GM12878 (cell line): ENCODE data around the gene ITPR3. TPM values are rescaled to one million over a fixed set of nuclear protein-coding genes. Genes with fewer than 3 reads are reported as not detected.

ENCODE experiments used
- ATAC-seq: fragments of 200-7000 bp; cut with Tn5 transposase; 3 replicates; pipeline ENCODE4 v1.9.1; 2020; ENCODE audit warnings: mild to moderate bottlenecking, moderate library complexity
- BruUV-seq: library from RNA; stranded (reverse); fragments of 400-500 nt; replicated peaks from 2 replicates; lab custom pipeline; 2021; lab: Mats Ljungman, UMichigan
- CTCF ChIA-PET: fragments of 300-600 bp; sonication (Branson Sonifier 250); formaldehyde crosslinking; extraction: SDS; loops from one replicate; lab custom pipeline; 2021; ENCODE audit warnings: inconsistent platforms; lab: Yijun Ruan, JAX
- POLR2A ChIA-PET: fragments of 350-600 bp; formaldehyde crosslinking; extraction: SDS; loops from one replicate; lab custom pipeline; 2021; ENCODE audit warnings: inconsistent platforms; lab: Charles Lee
- RAD21 ChIA-PET: fragments of 300-600 bp; sonication (Branson Sonifier 250); formaldehyde crosslinking; loops from one replicate; lab custom pipeline; 2023; ENCODE audit warnings: antibody characterized with exemption; ENCODE audit not compliant: unreplicated experiment; lab: Charles Lee
- SMC1A ChIA-PET: fragments of 300-600 bp; sonication (Branson Sonifier 250); formaldehyde crosslinking; loops from one replicate; lab custom pipeline; 2023; ENCODE audit not compliant: unreplicated experiment, uncharacterized antibody; lab: Charles Lee
- DNase-seq: peaks from one replicate; pipeline ENCODE4 v3.0.0-alpha.2; 2011; ENCODE audit warnings: low read depth, low spot score
- FAIRE-seq: peaks from 3 replicates; lab custom pipeline; 2011; peaks lifted over from hg19 to GRCh38; lab: Jason Lieb, UNC
- H2AFZ ChIP-seq: 2 replicates; pipeline ENCODE4 v1.6.0; 2011; ENCODE audit warnings: low read depth, low read length, control low read depth; ENCODE audit not compliant: control insufficient read depth
- H3K27ac ChIP-seq: 2 replicates; pipeline ENCODE4 v1.5.1; 2011; ENCODE audit warnings: control low read depth; ENCODE audit not compliant: control insufficient read depth, insufficient read depth
- H3K27me3 ChIP-seq, 2 experiments: replicated peaks in 1 of 2; 2 replicates each; pipeline versions ENCODE4 v1.6.0 to v1.6.1; 2011; ENCODE audit warnings: low read length in 1 of 2; ENCODE audit not compliant: control insufficient read depth in 2 of 2, insufficient read depth in 2 of 2
- H3K36me3 ChIP-seq, 2 experiments: 2 replicates each; pipeline ENCODE4 v1.5.1; 2011; ENCODE audit warnings: low read length in 1 of 2; ENCODE audit not compliant: control insufficient read depth in 2 of 2, insufficient read depth in 2 of 2
- H3K4me1 ChIP-seq: 2 replicates; pipeline ENCODE4 v1.6.1; 2011; ENCODE audit warnings: mild to moderate bottlenecking, low read length, moderate library complexity, mixed read lengths; ENCODE audit not compliant: control insufficient read depth, insufficient read depth
- H3K4me2 ChIP-seq: 2 replicates; pipeline ENCODE4 v1.6.0; 2011; ENCODE audit warnings: control low read depth; ENCODE audit not compliant: control insufficient read depth, insufficient read depth
- H3K4me3 ChIP-seq: fragments of 200-600 bp; sonication (generic); 2 replicates; pipeline ENCODE4 v1.5.1; 2016
- H3K79me2 ChIP-seq: 2 replicates; pipeline ENCODE4 v1.6.0; 2011; ENCODE audit warnings: low read length; ENCODE audit not compliant: control insufficient read depth, insufficient read depth
- H3K9ac ChIP-seq: 2 replicates; pipeline ENCODE4 v1.8.0; 2011; ENCODE audit warnings: low read length, control low read depth, mixed read lengths; ENCODE audit not compliant: control insufficient read depth, insufficient read depth
- H3K9me3 ChIP-seq: replicated peaks from 3 replicates; pipeline ENCODE4 v1.5.1; 2011; ENCODE audit warnings: mild to moderate bottlenecking, low read length; ENCODE audit not compliant: control insufficient read depth, insufficient read depth
- H4K20me1 ChIP-seq: 2 replicates; pipeline ENCODE4 v1.6.0; 2011; ENCODE audit not compliant: control insufficient read depth, insufficient read depth
- BCL11A ChIP-seq: IDR thresholded peaks from 2 replicates; pipeline ENCODE4 v1.6.1; 2011; ENCODE audit warnings: low read depth, low read length
- CHD4 ChIP-seq: fragments of 200-600 bp; sonication (generic); IDR thresholded peaks from 2 replicates; pipeline ENCODE4 v1.6.1; 2016; ENCODE audit warnings: mild to moderate bottlenecking
- HDGF ChIP-seq: fragments of 450-650 bp; IDR thresholded peaks from 2 replicates; pipeline ENCODE4 v1.6.1; 2016; ENCODE audit warnings: antibody characterized with exemption
- HSF1 ChIP-seq: fragments of 150-350 bp; IDR thresholded peaks from 2 replicates; pipeline ENCODE4 v1.6.1; 2014; ENCODE audit warnings: mild to moderate bottlenecking, low read depth, low read length
- JUNB ChIP-seq: IDR thresholded peaks from 2 replicates; pipeline ENCODE4 v1.6.1; 2016; ENCODE audit warnings: antibody characterized with exemption, mild to moderate bottlenecking
- MXI1 ChIP-seq: fragments of 150-350 bp; IDR thresholded peaks from 2 replicates; pipeline ENCODE4 v1.6.1; 2011; ENCODE audit warnings: low read depth, mild to moderate bottlenecking, inconsistent platforms, low read length, improper control_type of control experiment
- SIX5 ChIP-seq: IDR thresholded peaks from 2 replicates; pipeline ENCODE4 v1.6.1; 2011; ENCODE audit warnings: mild to moderate bottlenecking, low read depth, low read length, moderate library complexity; ENCODE audit not compliant: severe bottlenecking
- SPI1 ChIP-seq: IDR thresholded peaks from 2 replicates; pipeline ENCODE4 v1.6.1; 2011; ENCODE audit warnings: low read depth, mild to moderate bottlenecking, low read length, moderate library complexity, borderline replicate concordance; ENCODE audit not compliant: insufficient read depth
- SRF ChIP-seq, 2 experiments: IDR thresholded peaks; 2 replicates each; pipeline ENCODE4 v1.6.1; 2011; ENCODE audit warnings: low read depth in 2 of 2, low read length in 2 of 2, mild to moderate bottlenecking in 1 of 2, moderate library complexity in 1 of 2
- SUPT20H ChIP-seq: IDR thresholded peaks from 2 replicates; pipeline ENCODE4 v1.6.1; 2011; ENCODE audit warnings: low read depth, mild to moderate bottlenecking, low read length, moderate library complexity, borderline replicate concordance; ENCODE audit not compliant: control insufficient read depth
- ZNF207 ChIP-seq: fragments of 450-650 bp; IDR thresholded peaks from 2 replicates; pipeline ENCODE4 v1.6.1; 2014; ENCODE audit warnings: antibody characterized with exemption, mild to moderate bottlenecking, borderline replicate concordance
- ZNF384 ChIP-seq: IDR thresholded peaks from 2 replicates; pipeline ENCODE4 v1.6.1; 2012; ENCODE audit warnings: low read depth, mild to moderate bottlenecking, low read length, improper control_type of control experiment, borderline replicate concordance
- WGBS: methylation state at CpG from one replicate; pipeline ENCODE4 v1.1.6; 2016; ENCODE audit warnings: low lambda C conversion rate; ENCODE audit not compliant: insufficient replicate concordance, insufficient coverage; ENCODE audit errors: missing lambda C conversion rate; 5-methylcytosine and 5-hydroxymethylcytosine counted together
- in situ Hi-C: fragments of 300-500 bp; cut with MboI; formaldehyde crosslinking; loops from 9 replicates; pipeline ENCODE4 v1.14.3; 2018; ENCODE audit warnings: mixed read lengths
- intact Hi-C: fragments of 100-400 bp; cut with micrococcal nuclease; formaldehyde crosslinking; loops from one replicate; pipeline ENCODE4 v1.14.2; 2022; ENCODE audit not compliant: unreplicated experiment
- polyA plus RNA-seq, 11 experiments: library from polyadenylated mRNA; depleted of rRNA in 4 of 11; unstranded in 6 of 11; stranded (reverse) in 5 of 11; fragments of >200 nt; fragmentation: Nextera tagmentation in 4 of 11; fragmentation: Illumina TruSeq in 1 of 11; extraction: Ambion mirVana in 4 of 11; extraction: Trizol in 1 of 11; gene quantifications; 1 replicate in 1 of 11; 2 replicates in 10 of 11; pipeline versions ENCODE4 v1.2.1 to v1.2.3, GENCODE V29; 2011 to 2016; ENCODE audit warnings: inconsistent platforms in 2 of 11, missing spikeins in 2 of 11, low read depth in 1 of 11
- total RNA-seq, 4 experiments: library from RNA; depleted of rRNA in 3 of 4; stranded (reverse); fragments of >200 nt in 3 of 4; fragmentation: Illumina TruSeq in 1 of 4; extraction: Trizol in 1 of 4; gene quantifications; 2 replicates each; pipeline versions ENCODE4 v1.2.1 to v1.2.3, GENCODE V29; 2013 to 2021

ITPR3 gene
- total and polyA plus RNA-seq, 10 of the 15 experiments (the other 5 are each of a cell fraction or from before 2014, with no cell fraction given) = 0.32 to 34.0 (median 11.9) TPM

DNA sequence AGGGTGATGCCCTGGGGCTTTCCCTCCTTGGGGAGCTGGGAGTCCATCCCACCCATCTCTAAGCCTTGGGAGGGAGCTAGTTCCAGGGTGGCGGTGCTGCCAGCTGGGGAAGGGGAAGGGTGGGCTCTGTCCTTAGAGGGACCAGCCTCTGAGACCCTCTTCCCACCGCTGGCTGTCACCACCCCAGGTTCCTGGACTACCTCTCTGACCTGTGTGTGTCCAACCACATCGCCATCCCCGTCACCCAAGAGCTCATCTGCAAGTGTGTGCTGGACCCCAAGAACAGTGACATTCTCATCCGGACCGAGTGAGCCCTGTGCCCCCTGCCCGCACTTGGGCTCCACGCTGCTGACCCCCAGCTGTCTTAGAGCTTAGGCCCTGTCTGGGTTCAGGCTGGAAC is 47.2 kb downstream of the ITPR3 start:
- no peak for ATAC-seq
- POLR2A ChIA-PET = no interaction called here

More for the DNA sequence above, 47.2 kb downstream of the ITPR3 start:
- TF ChIP-seq HDGF (no peak), SUPT20H (no peak), MXI1 (no peak), SIX5 (no peak), HSF1 (no peak), CHD4 (no peak), SPI1 (no peak), JUNB (no peak), ZNF207 (no peak), SRF (IDR thresholded peaks at IDR 0.05; ENCODE audit: low read depth in 2 of 2, low read length in 2 of 2) (no peak), BCL11A (no peak), ZNF384 (no peak)
- Histone ChIP-seq H4K20me1 (no peaks in the 10 kb centered on the region), H3K27me3 (no peaks in the 10 kb centered on the region), H3K4me1 (no peaks in the 10 kb centered on the region), H3K4me3 (no peak overlapping the region), H3K4me2 (no peak overlapping the region), H3K27ac (no peak overlapping the region), H3K36me3 (peaks cover 20 to 34% of the 10 kb centered on the region in 2 experiments), H3K9ac (no peak overlapping the region), H2AFZ (no peak overlapping the region), H3K79me2 (no peaks in the 10 kb centered on the region), H3K9me3 (no peaks in the 10 kb centered on the region)
- SMC1A ChIA-PET = no interaction called here
- RAD21 ChIA-PET = no interaction called here
- intact Hi-C loops = no loop called here
- CTCF ChIA-PET = no interaction called here
- in situ Hi-C loops = no loop called here
- no peak for DNase-seq
- BruUV-seq = no TSS peak
- FAIRE-seq = no peak
- over 99% methylated on average over 8 of the region's 8 CpGs for WGBS
